HepG2 (cell line): ENCODE measurements around the gene MGMT. TPM values are rescaled to one million over a fixed set of nuclear protein-coding genes. Genes with fewer than 3 reads are reported as not detected.
A peak's percentile ranks its signal among the peaks of the same experiment; 100 is the strongest.

Source experiments
- ISX ChIP-seq: sonication (generic); formaldehyde crosslinking; conservative IDR thresholded peaks from 2 replicates; pipeline ENCODE4 v1.5.0; 2020; ENCODE audit warnings: missing genetic modification reagents
- KAT8 ChIP-seq: IDR thresholded peaks from 2 replicates; pipeline ENCODE4 v1.6.1; 2016; ENCODE audit warnings: missing genetic modification reagents, missing compliant biosample characterization
- PAXIP1 ChIP-seq: sonication (generic); formaldehyde crosslinking; conservative IDR thresholded peaks from 2 replicates; pipeline ENCODE4 v1.4.0; 2020; ENCODE audit warnings: mild to moderate bottlenecking, missing genetic modification reagents, moderate library complexity
- ZFP36 ChIP-seq: fragments of 150-350 bp; IDR thresholded peaks from 2 replicates; pipeline ENCODE4 v1.6.1; 2018; ENCODE audit warnings: borderline replicate concordance, low read length, low read depth; ENCODE audit not compliant: partially characterized antibody
- ZFP37 ChIP-seq: sonication (generic); formaldehyde crosslinking; IDR thresholded peaks from 2 replicates; pipeline ENCODE4 v1.4.0; 2020; ENCODE audit warnings: missing genetic modification reagents, borderline replicate concordance
- ZFYVE20 ChIP-seq: sonication (generic); formaldehyde crosslinking; IDR thresholded peaks from 2 replicates; pipeline ENCODE4 v1.8.0; 2023; ENCODE audit warnings: low read depth, mild to moderate bottlenecking, moderate library complexity, missing genetic modification reagents, borderline replicate concordance
- polyA plus RNA-seq, 8 experiments: library from polyadenylated mRNA; depleted of rRNA in 3 of 8; stranded (reverse) in 7 of 8; unstranded in 1 of 8; fragments of >200 nt; fragmentation: Illumina TruSeq in 4 of 8; extraction: Trizol in 4 of 8; gene quantifications; 2 replicates each; pipeline versions ENCODE4 v1.2.1 to v1.2.3, GENCODE V29; 2011 to 2016; ENCODE audit warnings: low read depth in 4 of 8, missing spikeins in 1 of 8, mixed read lengths in 1 of 8; ENCODE audit not compliant: insufficient read depth in 1 of 8
- total RNA-seq, 5 experiments: library from RNA; depleted of rRNA; stranded (reverse); fragments of >200 nt; fragmentation: Illumina TruSeq; extraction: Trizol; gene quantifications; 2 replicates each; pipeline ENCODE4 v1.2.3, GENCODE V29; 2016; ENCODE audit warnings: low read depth in 1 of 5
- TF ChIP-seq, protein P1 (sequence below): sonication (generic); formaldehyde crosslinking; IDR thresholded peaks from 2 replicates; pipeline ENCODE4 v1.4.0; 2020; ENCODE audit warnings: missing genetic modification reagents, borderline replicate concordance
- TF ChIP-seq, protein P2 (sequence below): IDR thresholded peaks from 2 replicates; pipeline ENCODE4 v1.4.0; 2020; ENCODE audit warnings: mild to moderate bottlenecking, missing genetic modification reagents
- TF ChIP-seq, protein P3 (sequence below): sonication (generic); formaldehyde crosslinking; IDR thresholded peaks from 2 replicates; pipeline ENCODE4 v1.5.0; 2020; ENCODE audit warnings: missing genetic modification reagents
- TF ChIP-seq, protein P4 (sequence below): IDR thresholded peaks from 2 replicates; pipeline ENCODE4 v1.6.1; 2016; ENCODE audit warnings: missing compliant biosample characterization, missing genetic modification reagents, borderline replicate concordance

Gene MGMT
- total and polyA plus RNA-seq, 2 of the 13 experiments (the other 11 are each of a cell fraction or from before 2014, with no cell fraction given): 12.0 to 19.5 TPM

GRCh38 chr10:129462257-129462795 is 4.7 kb upstream of the MGMT start (continued):
- TF ChIP-seq, protein P1, sequence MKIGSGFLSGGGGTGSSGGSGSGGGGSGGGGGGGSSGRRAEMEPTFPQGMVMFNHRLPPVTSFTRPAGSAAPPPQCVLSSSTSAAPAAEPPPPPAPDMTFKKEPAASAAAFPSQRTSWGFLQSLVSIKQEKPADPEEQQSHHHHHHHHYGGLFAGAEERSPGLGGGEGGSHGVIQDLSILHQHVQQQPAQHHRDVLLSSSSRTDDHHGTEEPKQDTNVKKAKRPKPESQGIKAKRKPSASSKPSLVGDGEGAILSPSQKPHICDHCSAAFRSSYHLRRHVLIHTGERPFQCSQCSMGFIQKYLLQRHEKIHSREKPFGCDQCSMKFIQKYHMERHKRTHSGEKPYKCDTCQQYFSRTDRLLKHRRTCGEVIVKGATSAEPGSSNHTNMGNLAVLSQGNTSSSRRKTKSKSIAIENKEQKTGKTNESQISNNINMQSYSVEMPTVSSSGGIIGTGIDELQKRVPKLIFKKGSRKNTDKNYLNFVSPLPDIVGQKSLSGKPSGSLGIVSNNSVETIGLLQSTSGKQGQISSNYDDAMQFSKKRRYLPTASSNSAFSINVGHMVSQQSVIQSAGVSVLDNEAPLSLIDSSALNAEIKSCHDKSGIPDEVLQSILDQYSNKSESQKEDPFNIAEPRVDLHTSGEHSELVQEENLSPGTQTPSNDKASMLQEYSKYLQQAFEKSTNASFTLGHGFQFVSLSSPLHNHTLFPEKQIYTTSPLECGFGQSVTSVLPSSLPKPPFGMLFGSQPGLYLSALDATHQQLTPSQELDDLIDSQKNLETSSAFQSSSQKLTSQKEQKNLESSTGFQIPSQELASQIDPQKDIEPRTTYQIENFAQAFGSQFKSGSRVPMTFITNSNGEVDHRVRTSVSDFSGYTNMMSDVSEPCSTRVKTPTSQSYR: no peak; the same call in 1 of the 2 replicates
- TF ChIP-seq ZFP36: no peak
- TF ChIP-seq ZFP37 (CRISPR knock-in tag): no peak
- TF ChIP-seq, protein P2, sequence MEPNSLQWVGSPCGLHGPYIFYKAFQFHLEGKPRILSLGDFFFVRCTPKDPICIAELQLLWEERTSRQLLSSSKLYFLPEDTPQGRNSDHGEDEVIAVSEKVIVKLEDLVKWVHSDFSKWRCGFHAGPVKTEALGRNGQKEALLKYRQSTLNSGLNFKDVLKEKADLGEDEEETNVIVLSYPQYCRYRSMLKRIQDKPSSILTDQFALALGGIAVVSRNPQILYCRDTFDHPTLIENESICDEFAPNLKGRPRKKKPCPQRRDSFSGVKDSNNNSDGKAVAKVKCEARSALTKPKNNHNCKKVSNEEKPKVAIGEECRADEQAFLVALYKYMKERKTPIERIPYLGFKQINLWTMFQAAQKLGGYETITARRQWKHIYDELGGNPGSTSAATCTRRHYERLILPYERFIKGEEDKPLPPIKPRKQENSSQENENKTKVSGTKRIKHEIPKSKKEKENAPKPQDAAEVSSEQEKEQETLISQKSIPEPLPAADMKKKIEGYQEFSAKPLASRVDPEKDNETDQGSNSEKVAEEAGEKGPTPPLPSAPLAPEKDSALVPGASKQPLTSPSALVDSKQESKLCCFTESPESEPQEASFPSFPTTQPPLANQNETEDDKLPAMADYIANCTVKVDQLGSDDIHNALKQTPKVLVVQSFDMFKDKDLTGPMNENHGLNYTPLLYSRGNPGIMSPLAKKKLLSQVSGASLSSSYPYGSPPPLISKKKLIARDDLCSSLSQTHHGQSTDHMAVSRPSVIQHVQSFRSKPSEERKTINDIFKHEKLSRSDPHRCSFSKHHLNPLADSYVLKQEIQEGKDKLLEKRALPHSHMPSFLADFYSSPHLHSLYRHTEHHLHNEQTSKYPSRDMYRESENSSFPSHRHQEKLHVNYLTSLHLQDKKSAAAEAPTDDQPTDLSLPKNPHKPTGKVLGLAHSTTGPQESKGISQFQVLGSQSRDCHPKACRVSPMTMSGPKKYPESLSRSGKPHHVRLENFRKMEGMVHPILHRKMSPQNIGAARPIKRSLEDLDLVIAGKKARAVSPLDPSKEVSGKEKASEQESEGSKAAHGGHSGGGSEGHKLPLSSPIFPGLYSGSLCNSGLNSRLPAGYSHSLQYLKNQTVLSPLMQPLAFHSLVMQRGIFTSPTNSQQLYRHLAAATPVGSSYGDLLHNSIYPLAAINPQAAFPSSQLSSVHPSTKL (CRISPR knock-in tag): peak; percentile 92
- peak; percentile 61; the same call in 1 of the 2 replicates for TF ChIP-seq KAT8 (CRISPR knock-in tag)
- TF ChIP-seq, protein P3, sequence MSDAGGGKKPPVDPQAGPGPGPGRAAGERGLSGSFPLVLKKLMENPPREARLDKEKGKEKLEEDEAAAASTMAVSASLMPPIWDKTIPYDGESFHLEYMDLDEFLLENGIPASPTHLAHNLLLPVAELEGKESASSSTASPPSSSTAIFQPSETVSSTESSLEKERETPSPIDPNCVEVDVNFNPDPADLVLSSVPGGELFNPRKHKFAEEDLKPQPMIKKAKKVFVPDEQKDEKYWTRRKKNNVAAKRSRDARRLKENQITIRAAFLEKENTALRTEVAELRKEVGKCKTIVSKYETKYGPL: no peak
- TF ChIP-seq ISX (CRISPR knock-in tag): no peak
- TF ChIP-seq, protein P4, sequence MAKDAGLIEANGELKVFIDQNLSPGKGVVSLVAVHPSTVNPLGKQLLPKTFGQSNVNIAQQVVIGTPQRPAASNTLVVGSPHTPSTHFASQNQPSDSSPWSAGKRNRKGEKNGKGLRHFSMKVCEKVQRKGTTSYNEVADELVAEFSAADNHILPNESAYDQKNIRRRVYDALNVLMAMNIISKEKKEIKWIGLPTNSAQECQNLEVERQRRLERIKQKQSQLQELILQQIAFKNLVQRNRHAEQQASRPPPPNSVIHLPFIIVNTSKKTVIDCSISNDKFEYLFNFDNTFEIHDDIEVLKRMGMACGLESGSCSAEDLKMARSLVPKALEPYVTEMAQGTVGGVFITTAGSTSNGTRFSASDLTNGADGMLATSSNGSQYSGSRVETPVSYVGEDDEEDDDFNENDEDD (CRISPR knock-in tag): 0 out of 2 replicates have a peak, but pooled peaks have one; percentile 10
- TF ChIP-seq ZFYVE20 (CRISPR knock-in tag): no peak
- peak; percentile 95 for TF ChIP-seq PAXIP1
